Keratinocyte (primary cell): ENCODE results near the gene ATF1. TPM values are rescaled to one million over a fixed set of nuclear protein-coding genes. Genes with fewer than 3 reads are reported as not detected.

ENCODE experiments used
- DNase-seq: peaks from one replicate; pipeline ENCODE4 v3.0.0-alpha.2; 2011; ENCODE audit warnings: low read depth, missing footprints, low spot score
- FAIRE-seq: peaks from 2 replicates; lab custom pipeline; 2011; peaks lifted over from hg19 to GRCh38; lab: Jason Lieb, UNC
- H2AFZ ChIP-seq: 2 replicates; pipeline ENCODE4 v1.6.0; 2012; ENCODE audit warnings: low read length, control low read depth, inconsistent platforms; ENCODE audit not compliant: control insufficient read depth
- H3K27ac ChIP-seq: 2 replicates; pipeline ENCODE4 v1.5.1; 2011; ENCODE audit warnings: low read length; ENCODE audit not compliant: control insufficient read depth, insufficient read depth
- H3K27me3 ChIP-seq: 3 replicates; pipeline ENCODE4 v1.6.0; 2011; ENCODE audit warnings: low read length; ENCODE audit not compliant: control insufficient read depth, insufficient read depth; ENCODE audit errors: extremely low read depth
- H3K36me3 ChIP-seq, 2 experiments: 2 replicates in 1 of 2; 3 replicates in 1 of 2; pipeline ENCODE4 v1.5.1; 2011; ENCODE audit warnings: low read length in 2 of 2, mild to moderate bottlenecking in 1 of 2; ENCODE audit not compliant: control insufficient read depth in 2 of 2, insufficient read depth in 2 of 2; ENCODE audit errors: extremely low read depth in 1 of 2
- H3K4me1 ChIP-seq: 3 replicates; pipeline ENCODE4 v1.5.1; 2011; ENCODE audit warnings: low read length; ENCODE audit not compliant: control insufficient read depth, insufficient read depth; ENCODE audit errors: extremely low read depth
- H3K4me2 ChIP-seq: 3 replicates; pipeline ENCODE4 v1.6.0; 2011; ENCODE audit warnings: low read depth, low read length; ENCODE audit not compliant: control insufficient read depth, insufficient read depth; ENCODE audit errors: extremely low read depth
- H3K4me3 ChIP-seq, 3 experiments: fragments of 200-600 bp in 1 of 3; sonication (generic) in 1 of 3; 2 replicates in 2 of 3; 3 replicates in 1 of 3; pipeline ENCODE4 v1.5.1; 2011 to 2016; ENCODE audit warnings: low read length in 3 of 3, mild to moderate bottlenecking in 3 of 3, control low read depth in 2 of 3, inconsistent platforms in 1 of 3, low read depth in 1 of 3, mixed read lengths in 1 of 3, mixed run types in 1 of 3, moderate library complexity in 1 of 3; ENCODE audit not compliant: control insufficient read depth in 2 of 3, insufficient read depth in 2 of 3; ENCODE audit errors: extremely low read depth in 1 of 3
- H3K79me2 ChIP-seq: 2 replicates; pipeline ENCODE4 v1.6.0; 2012; ENCODE audit warnings: low read length; ENCODE audit not compliant: control insufficient read depth, insufficient read depth
- H3K9ac ChIP-seq: 3 replicates; pipeline ENCODE4 v1.6.0; 2011; ENCODE audit warnings: low read length; ENCODE audit not compliant: control insufficient read depth, insufficient read depth; ENCODE audit errors: extremely low read depth
- H3K9me1 ChIP-seq: 3 replicates; pipeline ENCODE4 v1.6.0; 2011; ENCODE audit warnings: low read length; ENCODE audit not compliant: control insufficient read depth, insufficient read depth; ENCODE audit errors: extremely low read depth
- H3K9me3 ChIP-seq: 2 replicates; pipeline ENCODE4 v1.5.1; 2012; ENCODE audit warnings: low read depth, low read length; ENCODE audit not compliant: control insufficient read depth
- H4K20me1 ChIP-seq: 3 replicates; pipeline ENCODE4 v1.6.0; 2011; ENCODE audit warnings: low read length; ENCODE audit not compliant: control insufficient read depth, insufficient read depth; ENCODE audit errors: extremely low read depth
- EZH2 ChIP-seq: IDR thresholded peaks from one replicate; pipeline ENCODE4 v1.6.1; 2012; ENCODE audit warnings: inconsistent platforms, mild to moderate bottlenecking, low read length, moderate library complexity
- dilution Hi-C: fragments of 300-500 bp; cut with MboI; formaldehyde crosslinking; loops from one replicate; pipeline ENCODE4 v1.7.0; 2020; ENCODE audit warnings: low sequenced_read_pairs; ENCODE audit not compliant: extremely low pct_ligation_motif_present
- polyA plus RNA-seq, 5 experiments: library from polyadenylated mRNA; depleted of rRNA in 3 of 5; stranded (reverse) in 3 of 5; stranded (forward) in 1 of 5; unstranded in 1 of 5; fragments of >200 nt; gene quantifications; 1 replicate in 1 of 5; 2 replicates in 3 of 5; 3 replicates in 1 of 5; pipeline versions ENCODE4 v1.2.1 to v1.2.3, GENCODE V29; 2011 to 2012; ENCODE audit warnings: missing spikeins in 2 of 5, low read depth in 1 of 5, low replicate concordance in 1 of 5
- TF ChIP-seq, protein P1 (sequence below), 3 experiments: IDR thresholded peaks in 1 of 3; conservative IDR thresholded peaks in 1 of 3; optimal IDR thresholded peaks in 1 of 3; 2 replicates in 2 of 3; 3 replicates in 1 of 3; pipeline versions ENCODE3 to v1.5.1; 2011; ENCODE audit warnings: low read length in 3 of 3, mild to moderate bottlenecking in 3 of 3, moderate library complexity in 2 of 3, control low read depth in 1 of 3, inconsistent platforms in 1 of 3; ENCODE audit not compliant: insufficient read depth in 2 of 3; ENCODE audit errors: extremely low read depth in 1 of 3

ATF1 gene
- polyA plus RNA-seq, 1 donor (not counting 4 experiments of a cell fraction or from before 2014, with no cell fraction given) = 37.4 TPM

DNA sequence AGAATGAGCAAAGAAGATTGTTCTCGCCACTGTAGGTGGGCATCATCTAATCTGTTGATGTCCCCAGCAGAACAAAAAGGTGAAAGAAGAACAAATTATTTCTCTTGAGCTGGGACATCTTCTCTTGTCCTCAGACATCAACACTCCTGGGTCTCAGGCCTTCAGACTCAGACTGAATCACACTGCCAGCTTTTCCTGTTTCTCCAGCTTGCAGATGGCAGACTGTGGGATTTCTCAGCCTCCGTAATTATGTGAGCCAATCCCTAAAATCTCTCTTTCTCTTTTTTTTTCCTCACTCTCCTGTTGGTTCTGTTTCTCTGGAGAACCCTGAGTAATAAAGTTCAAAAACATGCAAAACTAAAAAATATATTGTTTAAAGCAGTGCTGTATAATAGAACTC, 75.1 kb downstream of the ATF1 start:
- Histone ChIP-seq H4K20me1 (no peaks in the 10 kb centered on the region), H3K4me3 (no peak overlapping the region), H3K4me2 (no peak overlapping the region), H3K79me2 (no peaks in the 10 kb centered on the region), H3K9ac (no peak overlapping the region), H3K27ac (no peak overlapping the region), H3K27me3 (no peaks in the 10 kb centered on the region), H3K4me1 (peaks cover 9% of the 10 kb centered on the region), H3K36me3 (no peaks in the 10 kb centered on the region), H3K9me1 (no peaks in the 10 kb centered on the region), H3K9me3 (peaks cover 4% of the 10 kb centered on the region), H2AFZ (no peak overlapping the region)
- DNase-seq (no peak), FAIRE-seq (no peak)
- dilution Hi-C loops = no loop called here
- TF ChIP-seq, protein P1, sequence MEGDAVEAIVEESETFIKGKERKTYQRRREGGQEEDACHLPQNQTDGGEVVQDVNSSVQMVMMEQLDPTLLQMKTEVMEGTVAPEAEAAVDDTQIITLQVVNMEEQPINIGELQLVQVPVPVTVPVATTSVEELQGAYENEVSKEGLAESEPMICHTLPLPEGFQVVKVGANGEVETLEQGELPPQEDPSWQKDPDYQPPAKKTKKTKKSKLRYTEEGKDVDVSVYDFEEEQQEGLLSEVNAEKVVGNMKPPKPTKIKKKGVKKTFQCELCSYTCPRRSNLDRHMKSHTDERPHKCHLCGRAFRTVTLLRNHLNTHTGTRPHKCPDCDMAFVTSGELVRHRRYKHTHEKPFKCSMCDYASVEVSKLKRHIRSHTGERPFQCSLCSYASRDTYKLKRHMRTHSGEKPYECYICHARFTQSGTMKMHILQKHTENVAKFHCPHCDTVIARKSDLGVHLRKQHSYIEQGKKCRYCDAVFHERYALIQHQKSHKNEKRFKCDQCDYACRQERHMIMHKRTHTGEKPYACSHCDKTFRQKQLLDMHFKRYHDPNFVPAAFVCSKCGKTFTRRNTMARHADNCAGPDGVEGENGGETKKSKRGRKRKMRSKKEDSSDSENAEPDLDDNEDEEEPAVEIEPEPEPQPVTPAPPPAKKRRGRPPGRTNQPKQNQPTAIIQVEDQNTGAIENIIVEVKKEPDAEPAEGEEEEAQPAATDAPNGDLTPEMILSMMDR (optimal IDR thresholded peaks at IDR 0.05 in 1 of 3, IDR thresholded peaks at IDR 0.05 in 1 of 3, conservative IDR thresholded peaks at IDR 0.05 in 1 of 3; ENCODE audit: extremely low read depth in 1 of 3, insufficient read depth in 2 of 3, low read length in 3 of 3) = no peak

DNA sequence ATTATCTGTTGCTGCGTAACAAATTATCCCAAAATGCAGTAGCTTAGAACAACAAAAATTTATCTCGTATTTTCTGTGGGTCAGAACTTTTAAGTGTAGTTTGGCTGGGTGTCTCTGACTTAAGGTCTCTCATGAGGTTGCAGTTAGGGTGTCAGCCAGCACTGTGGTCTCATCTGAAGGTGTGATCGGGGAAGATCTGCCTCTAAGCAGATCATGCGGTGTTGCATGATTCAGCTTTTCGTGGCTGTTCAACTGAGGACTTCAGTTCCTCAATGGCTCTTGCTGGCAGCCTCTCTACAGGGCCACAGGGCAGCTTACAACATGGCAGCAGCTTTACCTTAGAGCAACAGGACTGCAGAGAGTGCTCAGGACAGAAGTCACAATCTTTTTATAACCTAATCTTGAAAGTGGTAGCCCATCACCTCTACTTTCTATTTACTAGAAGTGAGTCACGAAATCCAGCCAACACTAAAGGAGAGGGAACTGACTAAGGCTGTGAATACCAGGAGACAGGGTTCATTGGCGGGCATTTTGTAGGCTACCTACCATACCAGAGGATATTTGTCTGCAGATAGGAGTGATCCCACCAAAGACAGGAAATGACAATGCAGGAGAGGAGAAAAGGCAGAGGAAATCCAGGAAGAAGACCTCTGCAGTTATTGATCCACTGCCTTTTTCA, 77.0 kb downstream of the ATF1 start:
- dilution Hi-C loops = no loop called here
- Histone ChIP-seq H3K4me1 (peaks cover 9% of the 10 kb centered on the region), H3K9me1 (no peaks in the 10 kb centered on the region), H3K79me2 (no peaks in the 10 kb centered on the region), H4K20me1 (no peaks in the 10 kb centered on the region), H3K27ac (no peak overlapping the region), H3K4me3 (no peak overlapping the region), H3K9ac (no peak overlapping the region), H3K4me2 (no peak overlapping the region), H3K9me3 (peaks cover 2% of the 10 kb centered on the region), H3K27me3 (no peaks in the 10 kb centered on the region), H3K36me3 (no peaks in the 10 kb centered on the region), H2AFZ (no peak overlapping the region)
- DNase-seq (no peak), FAIRE-seq (no peak)
- TF ChIP-seq EZH2 = no peak
- TF ChIP-seq, protein P1 (optimal IDR thresholded peaks at IDR 0.05 in 1 of 3, IDR thresholded peaks at IDR 0.05 in 1 of 3, conservative IDR thresholded peaks at IDR 0.05 in 1 of 3; ENCODE audit: extremely low read depth in 1 of 3, insufficient read depth in 2 of 3, low read length in 3 of 3) = no peak
